Stomach (tissue), 9 donors: ENCODE measurements around the gene PLEKHM3. TPM values are rescaled to one million over a fixed set of nuclear protein-coding genes. Genes with fewer than 3 reads are reported as not detected.

Experiments used
- DNase-seq, 2 donors: peaks; one replicate each; pipeline versions ENCODE4 v3.0.0 to v3.0.0-alpha.2; 2013 to 2019
- H3K27ac ChIP-seq, 5 donors: fragments of 200-600 bp in 4 of 5; sonication (generic) in 4 of 5; one replicate each; pipeline ENCODE4 v1.5.1; 2013 to 2019; ENCODE audit warnings: mild to moderate bottlenecking in 1 of 5, moderate library complexity in 1 of 5
- H3K27me3 ChIP-seq, 3 donors: fragments of 200-600 bp; sonication (generic); one replicate each; pipeline ENCODE4 v1.5.1; 2017 to 2019; ENCODE audit warnings: mixed run types in 1 of 3
- H3K36me3 ChIP-seq, 4 donors: fragments of 200-600 bp; sonication (generic); 1 replicate in 3 of 4; 2 replicates in 1 of 4; pipeline ENCODE4 v1.5.1; 2016 to 2019
- H3K4me1 ChIP-seq, 4 donors: fragments of 200-600 bp; sonication (generic); one replicate each; pipeline ENCODE4 v1.5.1; 2016 to 2019
- H3K4me3 ChIP-seq, 4 donors: fragments of 200-600 bp; sonication (generic) in 3 of 4; one replicate each; pipeline ENCODE4 v1.5.1; 2016 to 2019; ENCODE audit warnings: mild to moderate bottlenecking in 1 of 4
- H3K9me3 ChIP-seq, 4 donors: fragments of 200-600 bp; sonication (generic); one replicate each; pipeline ENCODE4 v1.5.1; 2016 to 2019
- EP300 ChIP-seq: sonication (generic); formaldehyde crosslinking; IDR thresholded peaks from one replicate; pipeline ENCODE4 v1.6.1; 2017; ENCODE audit warnings: antibody characterized with exemption
- POLR2A ChIP-seq, 4 donors: fragments of 450-650 bp; IDR thresholded peaks; one replicate each; pipeline ENCODE4 v1.6.1; 2016; ENCODE audit warnings: antibody characterized with exemption in 4 of 4, control low read depth in 2 of 4, mild to moderate bottlenecking in 1 of 4, moderate library complexity in 1 of 4
- POLR2AphosphoS5 ChIP-seq, 3 donors: sonication (generic); formaldehyde crosslinking; IDR thresholded peaks; one replicate each; pipeline ENCODE4 v1.6.1; 2016; ENCODE audit warnings: antibody characterized with exemption in 3 of 3
- WGBS, 5 donors: extraction: QIAGEN DNeasy Blood & Tissue Kit in 3 of 5; methylation state at CpG; one replicate each; pipeline versions ENCODE4 v1.1.5 to v1.1.7; 2013 to 2018; 5-methylcytosine and 5-hydroxymethylcytosine counted together
- intact Hi-C: fragments of 100-400 bp; cut with DNase I; formaldehyde crosslinking; loops from one replicate; pipeline ENCODE4 v1.15.1; 2023; ENCODE audit warnings: low total_unique reads
- polyA plus RNA-seq, 3 donors: library from polyadenylated mRNA; stranded (reverse); fragments of 200-250 nt; gene quantifications; one replicate each; pipeline ENCODE4 v1.2.3, GENCODE V29; 2013
- total RNA-seq, 5 donors: library from RNA; depleted of rRNA; stranded (reverse); fragments of >200 nt; gene quantifications; one replicate each; pipeline versions ENCODE4 v1.1.0 to v1.2.3, GENCODE V29; 2014 to 2016
- TF ChIP-seq, protein P1 (sequence below), 7 experiments: fragments of 450-650 bp in 4 of 7; fragments of 200-600 bp in 3 of 7; sonication (generic) in 3 of 7; IDR thresholded peaks; one replicate each; pipeline ENCODE4 v1.5.1; 2016 to 2019; ENCODE audit warnings: antibody characterized with exemption in 7 of 7, control low read depth in 2 of 7, mild to moderate bottlenecking in 1 of 7
- donor health status: healthy with polysubstance abuse.
- donor health status: Bipolar disorder and iron deficiency.
- donor health status: healthy.

Gene PLEKHM3
- total and polyA plus RNA-seq, 8 donors = 2.1 to 35.1 (median 5.4) TPM

- H3K4me1 ChIP-seq = peaks cover 0 to 43% (median 22%) of the 10 kb centered on the region in 4 donors
- H3K27ac ChIP-seq = peak overlapping the region in 4 of 5 donors; percentile 68 to 80 (median 76)
- no peak for DNase-seq
- H3K27me3 ChIP-seq = no peaks in the 10 kb centered on the region
- TF ChIP-seq POLR2A (IDR thresholded peaks at IDR 0.05) (no peak), POLR2AphosphoS5 (IDR thresholded peaks at IDR 0.05) (no peak), EP300 (no peak)
- TF ChIP-seq, protein P1, sequence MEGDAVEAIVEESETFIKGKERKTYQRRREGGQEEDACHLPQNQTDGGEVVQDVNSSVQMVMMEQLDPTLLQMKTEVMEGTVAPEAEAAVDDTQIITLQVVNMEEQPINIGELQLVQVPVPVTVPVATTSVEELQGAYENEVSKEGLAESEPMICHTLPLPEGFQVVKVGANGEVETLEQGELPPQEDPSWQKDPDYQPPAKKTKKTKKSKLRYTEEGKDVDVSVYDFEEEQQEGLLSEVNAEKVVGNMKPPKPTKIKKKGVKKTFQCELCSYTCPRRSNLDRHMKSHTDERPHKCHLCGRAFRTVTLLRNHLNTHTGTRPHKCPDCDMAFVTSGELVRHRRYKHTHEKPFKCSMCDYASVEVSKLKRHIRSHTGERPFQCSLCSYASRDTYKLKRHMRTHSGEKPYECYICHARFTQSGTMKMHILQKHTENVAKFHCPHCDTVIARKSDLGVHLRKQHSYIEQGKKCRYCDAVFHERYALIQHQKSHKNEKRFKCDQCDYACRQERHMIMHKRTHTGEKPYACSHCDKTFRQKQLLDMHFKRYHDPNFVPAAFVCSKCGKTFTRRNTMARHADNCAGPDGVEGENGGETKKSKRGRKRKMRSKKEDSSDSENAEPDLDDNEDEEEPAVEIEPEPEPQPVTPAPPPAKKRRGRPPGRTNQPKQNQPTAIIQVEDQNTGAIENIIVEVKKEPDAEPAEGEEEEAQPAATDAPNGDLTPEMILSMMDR (IDR thresholded peaks at IDR 0.05) = no peak
- H3K4me3 ChIP-seq = no peak overlapping the region
- no peaks in the 10 kb centered on the region for H3K9me3 ChIP-seq
- WGBS, 5 donors = 87 to 94% (median 92%) methylated on average over 8 of the region's 8 CpGs
- intact Hi-C loops = no loop called here
- H3K36me3 ChIP-seq = peaks cover 0 to 9% (median 3%) of the 10 kb centered on the region in 4 donors
Observed at GRCh38 chr2:207925601-207926000, 99.7 kb downstream of the PLEKHM3 start.

DNA sequence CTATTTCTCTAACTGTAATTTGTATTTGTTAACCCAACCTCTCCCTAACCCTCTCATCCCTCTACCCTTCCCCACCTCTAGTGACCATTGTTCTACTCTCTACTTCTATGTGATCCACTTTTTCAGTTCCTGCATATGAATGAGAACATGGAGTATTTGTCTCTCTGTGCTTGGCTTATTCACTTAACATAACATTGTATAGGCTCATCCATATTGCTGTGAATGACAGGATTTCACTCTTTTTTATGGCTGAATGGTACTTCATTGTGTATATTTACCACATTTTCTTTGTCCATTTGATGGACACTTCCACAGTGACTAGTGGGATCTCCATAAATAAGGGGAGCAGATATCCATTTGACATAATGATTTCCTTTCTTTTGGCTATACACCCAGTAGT, 103.7 kb downstream of the PLEKHM3 start:
- H3K27me3 ChIP-seq = no peaks in the 10 kb centered on the region
- H3K36me3 ChIP-seq = peaks cover 0 to 7% (median 0%) of the 10 kb centered on the region in 4 donors
- intact Hi-C loops = no loop called here
- no peak overlapping the region for H3K27ac ChIP-seq
- DNase-seq = no peak
- TF ChIP-seq, protein P1 (IDR thresholded peaks at IDR 0.05) = no peak
- TF ChIP-seq POLR2AphosphoS5 (IDR thresholded peaks at IDR 0.05) = no peak
- TF ChIP-seq EP300 = no peak
- no peak for TF ChIP-seq POLR2A (IDR thresholded peaks at IDR 0.05)
- no peaks in the 10 kb centered on the region for H3K9me3 ChIP-seq
- peaks cover 0 to 20% (median 11%) of the 10 kb centered on the region in 4 donors for H3K4me1 ChIP-seq
- no peak overlapping the region for H3K4me3 ChIP-seq

DNA sequence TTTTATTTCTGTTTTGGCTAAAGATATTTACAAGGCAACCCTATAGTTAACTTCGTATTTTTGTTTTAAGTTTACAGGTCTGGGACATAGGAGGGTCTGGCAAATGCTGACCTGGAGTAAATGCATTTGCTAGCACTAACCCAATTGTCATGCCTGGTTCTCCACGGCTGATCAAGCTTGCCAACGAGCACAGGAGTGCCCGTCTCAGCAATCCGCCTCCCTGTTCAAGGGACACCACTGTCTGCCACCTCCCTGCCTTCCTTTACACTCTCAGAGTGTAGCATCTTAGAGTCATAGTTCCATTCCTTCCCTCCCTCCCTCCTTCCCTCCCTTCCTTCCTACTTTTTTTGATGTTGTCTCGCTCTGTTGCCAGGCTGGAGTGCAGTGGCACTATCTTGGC, 104.6 kb downstream of the PLEKHM3 start:
- intact Hi-C loops = no loop called here
- Histone ChIP-seq H3K9me3 (no peaks in the 10 kb centered on the region), H3K4me1 (peaks cover 0 to 11% (median 6%) of the 10 kb centered on the region in 4 donors), H3K4me3 (no peak overlapping the region), H3K27me3 (no peaks in the 10 kb centered on the region), H3K36me3 (peaks cover 0 to 7% (median 0%) of the 10 kb centered on the region in 4 donors), H3K27ac (no peak overlapping the region)
- 88 to 93% (median 89%) methylated on average over 6 of the region's 6 CpGs for WGBS, 5 donors
- DNase-seq = no peak
- TF ChIP-seq POLR2AphosphoS5 (IDR thresholded peaks at IDR 0.05) (no peak), POLR2A (IDR thresholded peaks at IDR 0.05) (no peak), EP300 (no peak)

DNA sequence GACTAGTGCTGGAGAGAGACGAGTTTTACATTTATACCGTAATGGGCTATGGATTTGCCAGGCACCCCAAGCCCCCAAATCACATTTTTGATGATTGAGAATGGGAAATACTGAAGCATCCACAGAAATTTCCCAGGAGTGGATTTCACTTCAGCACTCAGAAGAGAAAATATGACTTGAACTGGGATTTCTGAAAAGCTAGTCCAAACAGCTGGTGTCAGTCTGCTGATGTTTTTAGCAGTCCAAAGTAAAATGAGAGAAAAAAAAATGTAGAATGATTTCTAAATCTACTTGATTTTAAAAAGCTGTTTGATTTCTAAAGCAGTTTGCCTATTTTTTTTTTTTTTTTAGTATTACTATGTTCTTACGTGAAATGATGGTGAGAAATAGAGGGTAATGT, 105.0 kb downstream of the PLEKHM3 start:
- TF ChIP-seq POLR2AphosphoS5 (IDR thresholded peaks at IDR 0.05) (no peak), POLR2A (IDR thresholded peaks at IDR 0.05) (no peak), EP300 (no peak)
- TF ChIP-seq, protein P1 (IDR thresholded peaks at IDR 0.05) = no peak
- WGBS, 5 donors = 80 to 91% (median 90%) methylated on average over 3 of the region's 3 CpGs
- Histone ChIP-seq H3K27ac (no peak overlapping the region), H3K27me3 (no peaks in the 10 kb centered on the region), H3K9me3 (no peaks in the 10 kb centered on the region), H3K4me3 (no peak overlapping the region), H3K4me1 (peaks cover 0 to 7% (median 2%) of the 10 kb centered on the region in 4 donors), H3K36me3 (peaks cover 0 to 7% (median 0%) of the 10 kb centered on the region in 4 donors)
- intact Hi-C loops = no loop called here
- DNase-seq = peak in 1 of 2 donors; percentile 48

- Histone ChIP-seq H3K4me1 (peaks cover 0 to 12% (median 2%) of the 10 kb centered on the region in 4 donors), H3K9me3 (no peaks in the 10 kb centered on the region), H3K27me3 (no peaks in the 10 kb centered on the region), H3K27ac (no peak overlapping the region), H3K36me3 (peaks cover 0 to 7% (median 0%) of the 10 kb centered on the region in 4 donors), H3K4me3 (no peak overlapping the region)
- 79 to 85% (median 83%) methylated on average over 8 of the region's 8 CpGs for WGBS, 5 donors
- intact Hi-C loops = no loop called here
- TF ChIP-seq EP300 (no peak), POLR2AphosphoS5 (IDR thresholded peaks at IDR 0.05) (no peak), POLR2A (IDR thresholded peaks at IDR 0.05) (no peak)
- TF ChIP-seq, protein P1 (IDR thresholded peaks at IDR 0.05) = no peak
- no peak for DNase-seq
Observed at GRCh38 chr2:207919164-207919919, 106.0 kb downstream of the PLEKHM3 start.
